Activated naive CD8-positive, alpha-beta T cell treated with anti-CD3 and anti-CD28 coated beads, Interleukin-2, amount 10 ng/mL, durations not matched to agents 7 days and 5 days (primary cell): Measurements from ENCODE around the gene ABHD12. TPM values are rescaled to one million over a fixed set of nuclear protein-coding genes. Genes with fewer than 3 reads are reported as not detected.
"Not testable (repeated sequence)": the region's sequence is repeated elsewhere in the genome, so short reads cannot be mapped to it uniquely, and the experiment has no call there.

Experiments
- ATAC-seq: fragments of 150-1000 bp; cut with Tn5 transposase; one replicate; pipeline ENCODE4 v1.10.0; 2021; ENCODE audit warnings: low read depth, moderate library complexity
- POLR2A ChIA-PET: fragments of 350-600 bp; sonication (Branson Sonifier 250); formaldehyde crosslinking; loops from one replicate; lab custom pipeline; 2021; ENCODE audit warnings: antibody characterized with exemption; lab: Charles Lee
- DNase-seq: peaks from one replicate; pipeline ENCODE4 v3.0.0; 2021
- H3K27ac Mint-ChIP-seq: one replicate; pipeline ENCODE4 v1.8.0; 2022; ENCODE audit warnings: mild to moderate bottlenecking, mixed read lengths
- H3K27me3 Mint-ChIP-seq: one replicate; pipeline ENCODE4 v1.8.0; 2022; ENCODE audit warnings: mild to moderate bottlenecking, moderate library complexity, mixed read lengths
- H3K36me3 Mint-ChIP-seq: one replicate; pipeline ENCODE4 v1.8.0; 2021; ENCODE audit warnings: mild to moderate bottlenecking, mixed read lengths
- H3K4me1 Mint-ChIP-seq: one replicate; pipeline ENCODE4 v1.8.0; 2021; ENCODE audit warnings: mixed read lengths
- H3K4me3 Mint-ChIP-seq: one replicate; pipeline ENCODE4 v1.8.0; 2022; ENCODE audit warnings: mild to moderate bottlenecking, moderate library complexity, mixed read lengths
- H3K9me3 Mint-ChIP-seq: one replicate; pipeline ENCODE4 v1.8.0; 2021; ENCODE audit warnings: mixed read lengths
- total RNA-seq, 2 experiments: library from RNA; stranded (reverse); gene quantifications; one replicate each; pipeline ENCODE4 v1.2.3, GENCODE V29; 2021

ABHD12 gene
- total RNA-seq, 2 experiments from 2014 or later = 26.5 to 27.3 TPM

DNA sequence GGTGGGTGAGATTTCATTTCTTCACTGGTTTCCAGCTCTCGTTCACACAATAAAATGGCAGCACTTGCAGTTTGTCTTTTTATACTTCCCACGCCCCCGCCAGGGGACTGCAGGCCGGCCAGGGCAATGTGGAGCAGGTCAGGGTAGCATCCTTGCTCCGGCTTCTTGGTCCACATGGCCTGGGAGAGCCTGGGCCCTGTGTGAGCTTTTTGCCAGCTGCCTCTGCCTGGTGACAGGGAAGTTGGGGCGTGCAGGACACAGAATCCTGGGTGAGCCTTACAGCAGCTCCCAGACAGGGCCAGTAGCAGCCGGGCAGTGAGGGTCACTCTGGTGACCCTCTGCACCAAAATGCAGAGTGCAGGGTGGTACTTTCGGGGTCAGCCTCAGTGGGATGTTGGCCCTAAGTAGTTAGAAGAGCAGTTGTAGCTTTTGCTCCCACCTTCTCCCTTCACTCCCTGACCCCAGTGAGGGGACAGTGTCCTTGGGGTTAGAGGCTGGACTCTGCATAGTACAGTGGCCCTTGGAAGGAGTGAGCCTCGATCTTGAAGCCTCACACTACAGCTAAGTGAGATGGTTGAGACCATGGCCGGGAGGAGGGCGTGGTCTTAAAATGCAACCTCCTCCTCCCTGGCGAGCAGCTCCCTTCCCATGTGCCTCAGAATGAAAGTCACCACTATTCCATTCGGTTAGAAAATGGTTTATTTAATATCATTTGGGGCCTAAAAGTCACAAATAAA is 119.0 kb downstream of the ABHD12 start:
- DNase-seq = no peak
- POLR2A ChIA-PET = no interaction called here
- H3K27ac Mint-ChIP-seq = no peak overlapping the region
- no peaks in the 10 kb centered on the region for H3K9me3 Mint-ChIP-seq
- no peak overlapping the region for H3K4me3 Mint-ChIP-seq
- H3K4me1 Mint-ChIP-seq = no peaks in the 10 kb centered on the region
- ATAC-seq = no peak
- H3K27me3 Mint-ChIP-seq = no peaks in the 10 kb centered on the region
- peaks cover 7% of the 10 kb centered on the region for H3K36me3 Mint-ChIP-seq

DNA sequence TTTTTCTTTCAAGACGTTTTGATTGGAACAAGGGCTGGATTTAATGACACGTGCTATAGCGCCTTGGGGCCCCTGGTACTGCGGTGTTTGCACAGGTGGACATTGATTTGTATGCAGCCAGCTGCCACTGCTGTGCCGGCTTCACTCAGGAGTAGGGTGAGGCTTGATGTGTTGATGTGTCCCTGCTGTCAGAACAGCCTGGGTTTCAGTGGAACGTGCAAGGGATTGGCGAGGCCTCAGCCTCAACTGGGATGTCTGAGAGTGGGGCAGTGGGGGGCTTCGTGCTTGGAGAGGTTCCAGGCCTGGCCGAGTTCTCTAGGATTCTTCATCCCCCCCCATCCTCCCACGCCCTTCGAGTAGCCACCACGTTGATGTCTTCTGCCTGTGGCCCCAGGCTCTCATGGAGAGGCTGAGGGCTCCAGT is 119.8 kb downstream of the ABHD12 start:
- H3K27ac Mint-ChIP-seq = no peak overlapping the region
- no peaks in the 10 kb centered on the region for H3K9me3 Mint-ChIP-seq
- no peaks in the 10 kb centered on the region for H3K4me1 Mint-ChIP-seq
- no peaks in the 10 kb centered on the region for H3K27me3 Mint-ChIP-seq
- H3K36me3 Mint-ChIP-seq = peaks cover 7% of the 10 kb centered on the region
- DNase-seq (no peak), ATAC-seq (no peak)
- no peak overlapping the region for H3K4me3 Mint-ChIP-seq
- POLR2A ChIA-PET = no interaction called here

DNA sequence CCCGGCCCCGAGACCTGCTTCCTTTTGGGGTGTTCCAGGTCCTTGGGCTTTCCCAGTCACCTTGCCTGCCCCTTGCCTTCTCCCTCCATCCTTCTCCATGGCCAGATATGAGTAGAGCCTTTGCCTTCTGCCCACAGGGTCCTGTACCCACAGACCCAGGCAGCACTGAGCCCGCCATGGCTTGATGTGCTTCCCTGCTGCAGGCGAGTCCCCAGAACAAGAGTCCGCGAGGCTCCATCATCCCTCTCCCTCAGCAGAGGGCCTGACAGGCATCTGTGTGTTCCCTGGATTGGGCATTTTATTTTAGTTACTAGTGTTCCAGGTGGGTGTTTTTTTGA is 120.8 kb downstream of the ABHD12 start:
- H3K4me1 Mint-ChIP-seq = no peaks in the 10 kb centered on the region
- H3K4me3 Mint-ChIP-seq = no peak overlapping the region
- DNase-seq (peak; percentile 12), ATAC-seq (no peak)
- H3K9me3 Mint-ChIP-seq = no peaks in the 10 kb centered on the region
- H3K27ac Mint-ChIP-seq = no peak overlapping the region
- H3K27me3 Mint-ChIP-seq = no peaks in the 10 kb centered on the region
- POLR2A ChIA-PET = no interaction called here
- peaks cover 7% of the 10 kb centered on the region for H3K36me3 Mint-ChIP-seq

DNA sequence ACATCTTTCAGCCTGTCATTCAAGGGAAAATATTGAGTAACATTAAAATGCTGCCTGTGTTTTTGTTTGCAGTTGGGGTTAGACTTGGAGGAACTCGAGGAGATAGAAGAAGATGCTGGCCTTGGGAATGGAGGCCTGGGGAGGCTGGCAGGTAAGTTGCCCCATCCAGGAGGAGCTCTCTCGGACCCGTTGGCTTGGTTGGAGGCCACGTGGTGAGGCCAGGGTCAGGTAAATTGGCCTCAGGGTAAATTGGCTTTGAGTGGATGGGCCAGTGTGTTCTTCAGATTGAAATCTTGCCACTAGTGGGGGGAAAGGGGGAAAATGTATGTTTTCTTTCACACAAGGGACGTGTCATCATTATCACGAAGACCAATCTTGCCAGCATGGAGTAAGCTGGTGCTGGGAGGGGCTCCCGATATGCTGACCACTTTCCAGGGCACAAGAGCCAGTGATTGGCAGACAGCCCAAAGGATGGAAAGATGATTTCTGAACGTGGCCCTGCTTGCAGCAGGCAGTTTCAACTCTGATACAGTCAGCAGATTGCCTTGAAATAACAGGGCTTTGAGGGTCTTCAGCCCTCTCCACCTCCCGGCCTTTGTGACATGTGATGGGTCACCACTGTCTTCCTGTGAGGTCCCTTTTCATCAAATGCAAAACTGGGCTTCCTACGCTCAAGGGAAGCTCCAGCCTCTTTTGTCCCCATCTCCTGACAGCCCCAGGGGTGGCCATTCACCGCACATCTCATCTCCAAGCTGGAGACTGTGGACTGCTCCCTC is 121.4 kb downstream of the ABHD12 start:
- Mint-ChIP-seq H3K9me3 (no peaks in the 10 kb centered on the region), H3K27me3 (no peaks in the 10 kb centered on the region), H3K4me1 (no peaks in the 10 kb centered on the region), H3K27ac (no peak overlapping the region), H3K36me3 (peaks cover 10% of the 10 kb centered on the region), H3K4me3 (no peak overlapping the region)
- ATAC-seq = no peak
- POLR2A ChIA-PET = no interaction called here
- DNase-seq = no peak

GRCh38 chr20:25260770-25261437 is 129.7 kb downstream of the ABHD12 start:
- peak overlapping the region; percentile 28 for H3K4me3 Mint-ChIP-seq
- not testable (repeated sequence) for DNase-seq, H3K27me3 Mint-ChIP-seq, ATAC-seq, H3K9me3 Mint-ChIP-seq
- H3K4me1 Mint-ChIP-seq = peaks cover 20% of the 10 kb centered on the region
- POLR2A ChIA-PET = interaction anchor here (1.8 to 3.2 kb wide), 2 partner anchors 13 to 40 kb away, joined by 4 to 9 read pairs; partner anchors contain the start of gene PYGB
- peaks cover 35% of the 10 kb centered on the region for H3K36me3 Mint-ChIP-seq
- peak overlapping the region; percentile 45 for H3K27ac Mint-ChIP-seq

DNA sequence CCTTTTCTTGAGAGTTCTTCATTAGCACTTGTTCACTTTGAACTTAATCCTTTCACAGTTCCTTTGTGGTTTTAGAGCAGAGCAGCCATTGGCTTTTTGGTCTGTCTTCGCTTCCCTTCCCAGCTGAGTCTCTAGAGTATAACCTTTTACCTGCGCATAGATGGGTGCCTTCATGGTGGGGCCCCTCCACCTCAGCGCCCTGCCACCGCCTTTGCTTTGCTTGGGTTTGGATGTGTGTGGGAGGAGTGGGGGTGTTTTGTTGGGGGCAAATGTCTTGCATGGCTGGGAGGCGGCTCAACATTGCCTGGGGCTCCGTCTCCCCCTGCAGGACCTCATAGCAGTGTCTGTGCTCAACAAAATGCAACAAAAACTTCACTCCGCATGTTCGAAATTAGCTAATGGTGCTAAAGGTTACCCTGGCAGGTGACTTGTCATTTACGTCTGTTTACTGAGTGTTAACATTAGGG is 130.8 kb downstream of the ABHD12 start:
- Mint-ChIP-seq H3K27ac (peak overlapping the region; percentile 90), H3K4me1 (peaks cover 20% of the 10 kb centered on the region), H3K27me3 (no peaks in the 10 kb centered on the region), H3K36me3 (peaks cover 35% of the 10 kb centered on the region), H3K9me3 (peaks cover 6% of the 10 kb centered on the region), H3K4me3 (peak overlapping the region; percentile 69)
- ATAC-seq (peak; percentile 63), DNase-seq (no peak)
- POLR2A ChIA-PET = interaction anchor here (1.8 to 3.2 kb wide), 2 partner anchors 12 to 39 kb away, joined by 4 to 9 read pairs; partner anchors contain the start of gene PYGB

GRCh38 chr20:25259358-25259757 is 131.3 kb downstream of the ABHD12 start:
- peak overlapping the region; percentile 69 for H3K4me3 Mint-ChIP-seq
- no peak for DNase-seq

DNA sequence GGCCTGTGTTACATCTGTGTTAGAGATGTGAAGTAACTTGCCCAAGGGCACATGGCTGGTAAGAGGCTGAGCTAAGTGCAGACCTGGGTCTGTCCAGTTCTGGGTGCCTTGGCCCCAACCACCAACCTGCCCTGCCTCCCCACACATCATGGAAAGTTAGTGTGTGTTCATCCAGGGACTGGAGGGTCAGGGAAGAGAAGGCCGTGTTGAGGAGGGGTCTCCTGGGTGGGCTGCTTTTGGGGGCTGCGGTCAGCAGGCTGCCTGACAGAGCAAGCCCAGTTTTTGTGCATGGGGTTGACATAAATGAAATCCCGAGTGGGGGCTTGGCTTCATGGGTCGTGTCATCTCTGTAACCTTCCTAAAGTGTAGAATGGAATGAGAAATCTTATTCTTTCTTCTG is 131.8 kb downstream of the ABHD12 start:
- DNase-seq = no peak
- H3K4me1 Mint-ChIP-seq = peaks cover 20% of the 10 kb centered on the region

More at GRCh38 chr20:25259358-25259757, 131.3 kb downstream of the ABHD12 start:
- Mint-ChIP-seq H3K36me3 (peaks cover 33% of the 10 kb centered on the region), H3K9me3 (peaks cover 6% of the 10 kb centered on the region), H3K27ac (peak overlapping the region; percentile 90), H3K4me1 (peaks cover 20% of the 10 kb centered on the region), H3K27me3 (no peaks in the 10 kb centered on the region)
- peak; percentile 58 for ATAC-seq
- POLR2A ChIA-PET = interaction anchor here (1.8 to 3.2 kb wide), 2 partner anchors 12 to 38 kb away, joined by 4 to 9 read pairs; partner anchors contain the start of gene PYGB

GRCh38 chr20:25258476-25258805 is 132.2 kb downstream of the ABHD12 start:
- POLR2A ChIA-PET = interaction anchor here (1.4 kb wide), 1 partner anchor 10 kb away, joined by 6 read pairs; the partner anchor contains the start of gene PYGB
- H3K27me3 Mint-ChIP-seq = no peaks in the 10 kb centered on the region
- DNase-seq (no peak), ATAC-seq (no peak)
- peaks cover 6% of the 10 kb centered on the region for H3K9me3 Mint-ChIP-seq
- H3K4me1 Mint-ChIP-seq = peaks cover 20% of the 10 kb centered on the region
- H3K36me3 Mint-ChIP-seq = peaks cover 29% of the 10 kb centered on the region
- H3K4me3 Mint-ChIP-seq = peak overlapping the region; percentile 13
- H3K27ac Mint-ChIP-seq = peak overlapping the region; percentile 30

More for the DNA sequence above, 131.8 kb downstream of the ABHD12 start:
- H3K27ac Mint-ChIP-seq = peak overlapping the region; percentile 30
- H3K27me3 Mint-ChIP-seq = no peaks in the 10 kb centered on the region
- peaks cover 29% of the 10 kb centered on the region for H3K36me3 Mint-ChIP-seq
- H3K4me3 Mint-ChIP-seq = peak overlapping the region; percentile 13
- no peak for ATAC-seq
- POLR2A ChIA-PET = interaction anchor here (1.4 kb wide), 1 partner anchor 11 kb away, joined by 6 read pairs; the partner anchor contains the start of gene PYGB
- peaks cover 6% of the 10 kb centered on the region for H3K9me3 Mint-ChIP-seq

DNA sequence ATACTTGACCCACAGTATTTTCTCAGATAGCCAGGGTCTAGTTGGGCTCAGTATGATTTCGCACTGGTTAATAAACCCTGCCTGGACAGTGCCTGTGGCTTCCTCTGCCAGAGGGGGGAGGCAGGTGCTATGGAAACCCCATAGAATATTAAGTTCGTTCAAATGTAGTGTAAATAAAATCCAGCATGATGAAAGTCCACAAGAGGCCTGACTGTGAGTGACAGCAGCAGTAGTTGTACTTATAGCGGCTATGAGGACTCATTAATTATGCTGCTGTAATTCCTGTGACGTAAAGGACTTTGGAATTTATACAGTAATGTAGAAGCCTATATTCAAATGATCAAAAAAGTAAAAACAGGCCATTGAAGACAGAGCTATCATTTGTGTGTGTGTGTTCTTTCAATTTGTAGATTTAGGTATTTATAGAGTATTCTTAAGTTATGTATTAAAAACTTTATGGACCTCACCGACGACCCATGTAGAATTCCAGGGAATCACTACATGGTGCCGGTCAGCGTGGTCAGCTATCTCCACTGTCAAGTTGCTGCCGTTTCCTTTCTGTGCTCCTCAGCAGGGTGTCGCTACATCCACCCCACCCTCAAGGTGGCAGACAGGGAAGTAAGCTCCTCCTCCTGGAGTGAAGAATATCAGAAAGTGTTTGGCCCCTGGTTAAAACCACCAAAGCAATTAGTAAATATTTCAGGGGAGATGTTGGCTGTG is 132.7 kb downstream of the ABHD12 start:
- POLR2A ChIA-PET = interaction anchor here (0.6 to 1.4 kb wide), 2 partner anchors 10 to 134 kb away, joined by 5 to 6 read pairs; partner anchors contain the start of gene PYGB
- ATAC-seq (no peak), DNase-seq (no peak)
- H3K36me3 Mint-ChIP-seq = peaks cover 29% of the 10 kb centered on the region
- no peak overlapping the region for H3K4me3 Mint-ChIP-seq
- H3K4me1 Mint-ChIP-seq = peaks cover 22% of the 10 kb centered on the region
- no peaks in the 10 kb centered on the region for H3K27me3 Mint-ChIP-seq
- no peak overlapping the region for H3K27ac Mint-ChIP-seq
- peaks cover 3% of the 10 kb centered on the region for H3K9me3 Mint-ChIP-seq

- ATAC-seq = no peak
- Mint-ChIP-seq H3K4me1 (peaks cover 26% of the 10 kb centered on the region), H3K9me3 (peaks cover 3% of the 10 kb centered on the region), H3K27ac (no peak overlapping the region), H3K27me3 (no peaks in the 10 kb centered on the region), H3K4me3 (no peak overlapping the region), H3K36me3 (peaks cover 26% of the 10 kb centered on the region)
- POLR2A ChIA-PET = interaction anchor here (0.6 kb wide), 1 partner anchor 135 kb away, joined by 5 read pairs; no protein-coding TSS in a partner anchor
- DNase-seq = no peak
These were observed 133.5 kb downstream of the ABHD12 start for GRCh38 chr20:25257130-25257529.

- Mint-ChIP-seq H3K4me1 (peaks cover 30% of the 10 kb centered on the region), H3K36me3 (peaks cover 18% of the 10 kb centered on the region), H3K4me3 (no peak overlapping the region), H3K27ac (no peak overlapping the region), H3K9me3 (no peaks in the 10 kb centered on the region), H3K27me3 (no peaks in the 10 kb centered on the region)
- no peak for ATAC-seq
- POLR2A ChIA-PET = no interaction called here
- DNase-seq = no peak
These were observed 134.3 kb downstream of the ABHD12 start for GRCh38 chr20:25256226-25256859.
